ENCODE results near the gene TVP23C.
"Not testable (repeated sequence)": the region's sequence is repeated elsewhere in the genome, so short reads cannot be mapped to it uniquely, and the experiment has no call there.

Gene TVP23C

GRCh38 chr17:15507001-15507400 lies 56.3 kb downstream of the TVP23C start:
- Histone ChIP-seq H3K27ac (ENCODE audit: low read depth, low read length) (no peak overlapping the region), H3K4me3 (ENCODE audit: low read depth in 1 of 2, low read length in 2 of 2) (no peak overlapping the region), H3K27me3 (ENCODE audit: control insufficient read depth in 1 of 2, insufficient read depth in 2 of 2, low read length in 2 of 2) (no peaks in the 10 kb centered on the region), H3K9me3 (ENCODE audit: low read length) (no peaks in the 10 kb centered on the region), H3K4me1 (ENCODE audit: insufficient read depth, low read length) (peaks cover 13% of the 10 kb centered on the region), H3K9ac (ENCODE audit: low read length) (no peak overlapping the region), H3K36me3 (ENCODE audit: insufficient read depth, low read length) (no peaks in the 10 kb centered on the region)

GRCh38 chr17:15505708-15506107 lies 57.6 kb downstream of the TVP23C start:
- not testable (repeated sequence) for H3K36me3 ChIP-seq (ENCODE audit: insufficient read depth, low read length); H3K9ac ChIP-seq (ENCODE audit: low read length); H3K27me3 ChIP-seq (ENCODE audit: control insufficient read depth in 1 of 2, insufficient read depth in 2 of 2, low read length in 2 of 2); H3K4me3 ChIP-seq (ENCODE audit: low read depth in 1 of 2, low read length in 2 of 2); H3K27ac ChIP-seq (ENCODE audit: low read depth, low read length); H3K9me3 ChIP-seq (ENCODE audit: low read length)
- peaks cover 20% of the 10 kb centered on the region for H3K4me1 ChIP-seq (ENCODE audit: insufficient read depth, low read length)

GRCh38 chr17:15503731-15504130 lies 59.6 kb downstream of the TVP23C start:
- Histone ChIP-seq H3K27ac (ENCODE audit: low read depth, low read length) (no peak overlapping the region), H3K9me3 (ENCODE audit: low read length) (no peaks in the 10 kb centered on the region), H3K9ac (ENCODE audit: low read length) (no peak overlapping the region)

GRCh38 chr17:15502369-15503112 lies 60.7 kb downstream of the TVP23C start:
- Histone ChIP-seq H3K27ac (ENCODE audit: low read depth, low read length) (peak overlapping the region; percentile 59), H3K4me3 (ENCODE audit: low read depth in 1 of 2, low read length in 2 of 2) (peak overlapping the region; percentile 25 to 58), H3K4me1 (ENCODE audit: insufficient read depth, low read length) (peaks cover 20% of the 10 kb centered on the region), H3K9me3 (ENCODE audit: low read length) (no peaks in the 10 kb centered on the region), H3K9ac (ENCODE audit: low read length) (peak overlapping the region; percentile 41), H3K36me3 (ENCODE audit: insufficient read depth, low read length) (no peaks in the 10 kb centered on the region), H3K27me3 (ENCODE audit: control insufficient read depth in 1 of 2, insufficient read depth in 2 of 2, low read length in 2 of 2) (no peaks in the 10 kb centered on the region)

More at GRCh38 chr17:15503731-15504130, 59.6 kb downstream of the TVP23C start:
- peaks cover 20% of the 10 kb centered on the region for H3K4me1 ChIP-seq (ENCODE audit: insufficient read depth, low read length)
- no peaks in the 10 kb centered on the region for H3K36me3 ChIP-seq (ENCODE audit: insufficient read depth, low read length)
- no peak overlapping the region for H3K4me3 ChIP-seq (ENCODE audit: low read depth in 1 of 2, low read length in 2 of 2)
- no peaks in the 10 kb centered on the region for H3K27me3 ChIP-seq (ENCODE audit: control insufficient read depth in 1 of 2, insufficient read depth in 2 of 2, low read length in 2 of 2)

- H3K36me3 ChIP-seq (ENCODE audit: insufficient read depth, low read length): no peaks in the 10 kb centered on the region
- H3K9me3 ChIP-seq (ENCODE audit: low read length): no peaks in the 10 kb centered on the region
- peaks cover 20% of the 10 kb centered on the region for H3K4me1 ChIP-seq (ENCODE audit: insufficient read depth, low read length)
- H3K9ac ChIP-seq (ENCODE audit: low read length): peak overlapping the region; percentile 41
- no peaks in the 10 kb centered on the region for H3K27me3 ChIP-seq (ENCODE audit: control insufficient read depth in 1 of 2, insufficient read depth in 2 of 2, low read length in 2 of 2)
- no peak overlapping the region for H3K27ac ChIP-seq (ENCODE audit: low read depth, low read length)
- no peak overlapping the region for H3K4me3 ChIP-seq (ENCODE audit: low read depth in 1 of 2, low read length in 2 of 2)
Measured at GRCh38 chr17:15501793-15502192, 61.5 kb downstream of the TVP23C start.

- no peaks in the 10 kb centered on the region for H3K9me3 ChIP-seq (ENCODE audit: low read length)
- H3K27me3 ChIP-seq (ENCODE audit: control insufficient read depth in 1 of 2, insufficient read depth in 2 of 2, low read length in 2 of 2): no peaks in the 10 kb centered on the region
- no peak overlapping the region for H3K9ac ChIP-seq (ENCODE audit: low read length)
- peaks cover 20% of the 10 kb centered on the region for H3K4me1 ChIP-seq (ENCODE audit: insufficient read depth, low read length)
- H3K27ac ChIP-seq (ENCODE audit: low read depth, low read length): no peak overlapping the region
- no peak overlapping the region for H3K4me3 ChIP-seq (ENCODE audit: low read depth in 1 of 2, low read length in 2 of 2)
- no peaks in the 10 kb centered on the region for H3K36me3 ChIP-seq (ENCODE audit: insufficient read depth, low read length)
Measured at GRCh38 chr17:15501282-15501681, 62.0 kb downstream of the TVP23C start.

- Histone ChIP-seq H3K9me3 (ENCODE audit: low read length) (no peaks in the 10 kb centered on the region), H3K4me3 (ENCODE audit: low read depth in 1 of 2, low read length in 2 of 2) (no peak overlapping the region), H3K9ac (ENCODE audit: low read length) (no peak overlapping the region), H3K36me3 (ENCODE audit: insufficient read depth, low read length) (no peaks in the 10 kb centered on the region), H3K27ac (ENCODE audit: low read depth, low read length) (no peak overlapping the region), H3K4me1 (ENCODE audit: insufficient read depth, low read length) (peaks cover 18% of the 10 kb centered on the region), H3K27me3 (ENCODE audit: control insufficient read depth in 1 of 2, insufficient read depth in 2 of 2, low read length in 2 of 2) (no peaks in the 10 kb centered on the region)
Measured at GRCh38 chr17:15498107-15498506, 65.2 kb downstream of the TVP23C start.

GRCh38 chr17:15496735-15497670 lies 66.3 kb downstream of the TVP23C start:
- H3K4me1 ChIP-seq (ENCODE audit: insufficient read depth, low read length): peaks cover 7% of the 10 kb centered on the region
- H3K27ac ChIP-seq (ENCODE audit: low read depth, low read length): no peak overlapping the region
- no peaks in the 10 kb centered on the region for H3K9me3 ChIP-seq (ENCODE audit: low read length)
- H3K9ac ChIP-seq (ENCODE audit: low read length): no peak overlapping the region
- no peaks in the 10 kb centered on the region for H3K27me3 ChIP-seq (ENCODE audit: control insufficient read depth in 1 of 2, insufficient read depth in 2 of 2, low read length in 2 of 2)
- no peak overlapping the region for H3K4me3 ChIP-seq (ENCODE audit: low read depth in 1 of 2, low read length in 2 of 2)
- H3K36me3 ChIP-seq (ENCODE audit: insufficient read depth, low read length): no peaks in the 10 kb centered on the region

- Histone ChIP-seq H3K4me3 (ENCODE audit: low read depth in 1 of 2, low read length in 2 of 2) (no peak overlapping the region), H3K36me3 (ENCODE audit: insufficient read depth, low read length) (no peaks in the 10 kb centered on the region), H3K27me3 (ENCODE audit: control insufficient read depth in 1 of 2, insufficient read depth in 2 of 2, low read length in 2 of 2) (no peaks in the 10 kb centered on the region), H3K9me3 (ENCODE audit: low read length) (no peaks in the 10 kb centered on the region), H3K4me1 (ENCODE audit: insufficient read depth, low read length) (no peaks in the 10 kb centered on the region), H3K9ac (ENCODE audit: low read length) (no peak overlapping the region), H3K27ac (ENCODE audit: low read depth, low read length) (no peak overlapping the region)
Measured at GRCh38 chr17:15494821-15495220, 68.5 kb downstream of the TVP23C start.

GRCh38 chr17:15493693-15494035 lies 69.6 kb downstream of the TVP23C start:
- Histone ChIP-seq H3K4me3 (ENCODE audit: low read depth in 1 of 2, low read length in 2 of 2) (no peak overlapping the region), H3K9me3 (ENCODE audit: low read length) (no peaks in the 10 kb centered on the region), H3K36me3 (ENCODE audit: insufficient read depth, low read length) (no peaks in the 10 kb centered on the region), H3K27me3 (ENCODE audit: control insufficient read depth in 1 of 2, insufficient read depth in 2 of 2, low read length in 2 of 2) (no peaks in the 10 kb centered on the region), H3K4me1 (ENCODE audit: insufficient read depth, low read length) (no peaks in the 10 kb centered on the region), H3K9ac (ENCODE audit: low read length) (no peak overlapping the region), H3K27ac (ENCODE audit: low read depth, low read length) (no peak overlapping the region)

GRCh38 chr17:15492791-15493692 lies 70.2 kb downstream of the TVP23C start:
- no peaks in the 10 kb centered on the region for H3K9me3 ChIP-seq (ENCODE audit: low read length)
- no peaks in the 10 kb centered on the region for H3K4me1 ChIP-seq (ENCODE audit: insufficient read depth, low read length)
- H3K36me3 ChIP-seq (ENCODE audit: insufficient read depth, low read length): no peaks in the 10 kb centered on the region
- H3K27ac ChIP-seq (ENCODE audit: low read depth, low read length): no peak overlapping the region
- H3K27me3 ChIP-seq (ENCODE audit: control insufficient read depth in 1 of 2, insufficient read depth in 2 of 2, low read length in 2 of 2): no peaks in the 10 kb centered on the region
- no peak overlapping the region for H3K4me3 ChIP-seq (ENCODE audit: low read depth in 1 of 2, low read length in 2 of 2)
- no peak overlapping the region for H3K9ac ChIP-seq (ENCODE audit: low read length)

Data from muscle layer of colon (tissue), 2 donors.